Stimulated activated CD4-positive, alpha-beta T cell treated with anti-CD3 and anti-CD28 coated beads, Interleukin-12 subunit alpha, Interleukin-12 subunit beta, amount 100 ng/mL, for 24 hours (primary cell): ENCODE data around the gene TARS1.

Experiments
- DNase-seq, 2 experiments: peaks; one replicate each; pipeline ENCODE4 v3.0.0-alpha.2; 2020; ENCODE audit warnings: low read depth in 2 of 2

TARS1 gene

DNA sequence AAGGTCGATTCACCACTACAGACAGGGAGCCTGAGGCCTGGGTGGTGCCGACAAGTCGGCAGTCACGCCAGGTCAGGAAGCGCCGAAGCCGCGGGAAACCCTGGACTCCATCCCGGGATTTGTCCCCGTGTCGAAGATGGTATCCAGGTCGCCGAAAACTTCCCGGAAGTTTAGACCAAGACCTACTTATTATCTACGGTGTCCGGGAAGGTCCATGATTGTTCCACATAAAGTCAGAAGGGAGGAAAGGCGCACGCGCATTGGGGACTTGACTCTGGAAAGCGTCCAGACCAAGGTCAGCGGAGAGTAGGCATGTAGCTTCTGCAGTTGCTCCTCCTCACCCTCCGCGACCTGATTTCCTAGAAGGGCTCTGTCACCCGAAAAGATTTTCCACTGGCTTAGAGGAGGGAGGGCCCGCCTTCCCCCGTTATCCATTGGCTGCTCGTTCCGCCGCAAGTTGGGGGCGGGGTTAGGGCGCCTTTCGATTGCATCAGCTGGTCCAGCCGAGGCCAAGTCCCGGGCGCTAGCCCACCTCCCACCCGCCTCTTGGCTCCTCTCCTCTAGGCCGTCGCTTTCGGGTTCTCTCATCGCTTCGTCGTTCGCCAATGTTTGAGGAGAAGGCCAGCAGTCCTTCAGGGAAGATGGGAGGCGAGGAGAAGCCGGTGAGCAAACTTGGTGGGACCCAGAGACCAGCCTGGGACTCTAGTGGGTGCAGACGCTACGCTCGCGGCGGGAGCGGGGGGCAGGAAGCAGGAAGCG, at the start of gene TARS1:
Gene TARS1, plus strand, starts transcription at position 484 of the 759 bp plus-strand sequence. Its CDS starts 122 bp downstream, at position 606.
- peak; percentile 85 to 90 for DNase-seq

DNA sequence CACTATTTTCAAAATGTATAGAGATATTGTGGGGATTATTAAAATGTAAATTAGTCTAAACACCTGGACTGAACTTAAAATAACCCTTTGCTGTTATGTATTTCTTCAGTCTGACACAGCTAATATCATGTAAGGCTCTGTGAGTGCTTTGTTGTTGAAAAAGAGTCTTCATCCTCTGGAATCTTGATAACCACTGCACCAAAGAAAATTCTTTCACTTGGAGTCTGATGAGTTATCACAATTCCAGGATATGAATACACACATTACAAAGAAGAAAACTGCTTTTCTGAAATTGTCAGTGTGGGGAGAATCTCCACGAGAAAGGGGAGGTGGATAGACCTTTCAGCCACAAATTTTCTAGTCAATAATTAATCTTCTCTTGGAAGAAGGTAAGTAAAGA, 42.3 kb upstream of the TARS1 start:
- no peak for DNase-seq

DNA sequence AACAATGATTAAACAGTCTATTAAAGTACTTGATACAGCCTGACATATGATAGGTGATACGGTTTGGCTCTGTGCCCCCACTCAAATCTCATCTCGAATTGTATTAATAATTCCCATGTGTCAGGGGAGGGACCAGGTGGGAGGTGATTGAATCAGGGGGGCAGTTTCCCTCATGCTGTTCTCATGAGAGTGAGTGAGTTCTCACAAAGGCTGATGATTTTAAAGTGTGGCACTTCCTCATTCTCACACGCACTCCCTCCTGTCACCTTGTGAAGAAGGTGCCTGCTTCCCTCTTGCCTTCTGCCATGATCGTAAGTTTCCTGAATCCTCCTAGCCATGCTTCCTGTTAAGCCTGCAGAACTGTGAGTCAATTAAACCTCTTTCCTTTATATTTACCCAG, 40.1 kb upstream of the TARS1 start:
- no peak for DNase-seq

DNA sequence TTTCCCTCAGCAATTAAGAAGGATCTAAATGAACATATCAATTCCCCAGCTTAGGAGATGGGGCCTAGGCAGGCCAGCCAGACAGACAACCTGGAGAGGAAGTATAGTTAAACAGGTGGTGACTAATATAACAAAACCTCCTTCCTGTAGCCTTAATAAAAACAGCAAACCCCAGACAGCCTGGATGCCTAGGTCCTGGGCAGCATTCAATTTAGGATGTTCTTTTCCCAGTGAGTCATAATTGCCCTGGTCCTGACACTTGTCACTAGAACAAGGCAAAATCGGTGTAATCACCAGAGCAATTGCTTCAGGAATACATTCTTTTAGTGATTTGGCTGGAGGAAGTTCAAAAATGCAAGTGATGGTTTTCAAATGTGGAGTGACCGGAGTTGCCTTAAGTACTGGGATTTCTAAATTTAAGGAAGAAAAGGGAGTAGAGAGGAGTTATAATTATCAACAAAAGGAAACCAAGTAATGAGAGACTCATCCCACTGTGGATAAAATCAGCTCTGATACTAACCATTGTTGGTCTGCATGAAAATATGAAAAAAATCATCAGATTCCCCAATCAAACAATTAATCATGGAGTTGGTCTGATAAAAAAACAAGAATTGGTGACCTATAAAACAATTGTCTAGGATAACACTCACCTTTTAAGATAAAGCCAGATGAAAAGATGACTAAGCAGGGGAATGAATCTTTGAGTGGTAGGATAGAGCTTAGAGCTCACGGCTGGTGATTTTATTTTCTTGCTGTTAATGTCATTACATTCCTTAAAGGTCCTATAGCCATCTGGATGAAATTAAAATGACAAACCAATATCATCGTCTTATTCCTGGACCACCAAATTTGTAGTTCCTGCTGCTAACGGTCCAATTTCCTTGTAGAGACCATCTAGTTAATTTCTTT, 39.0 kb upstream of the TARS1 start:
- no peak for DNase-seq

DNA sequence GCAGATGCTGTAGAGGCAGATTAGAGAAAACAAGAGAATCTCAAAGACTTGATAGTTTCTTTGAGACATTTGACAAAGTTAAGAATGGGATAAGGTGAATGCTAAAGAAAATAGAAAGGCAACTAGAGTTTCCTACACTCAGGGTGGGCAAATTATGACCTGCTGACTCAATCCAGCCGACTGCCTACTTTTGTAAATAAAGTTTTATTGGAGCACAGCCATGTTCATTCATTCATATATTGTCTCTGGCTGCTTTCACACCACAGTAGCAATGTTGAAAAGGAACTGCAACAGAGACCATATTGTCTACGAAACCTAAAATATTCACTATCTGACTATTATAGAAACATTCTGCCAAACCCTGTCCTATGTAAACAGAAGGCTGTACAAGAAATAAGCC, 37.6 kb upstream of the TARS1 start:
- no peak for DNase-seq

DNA sequence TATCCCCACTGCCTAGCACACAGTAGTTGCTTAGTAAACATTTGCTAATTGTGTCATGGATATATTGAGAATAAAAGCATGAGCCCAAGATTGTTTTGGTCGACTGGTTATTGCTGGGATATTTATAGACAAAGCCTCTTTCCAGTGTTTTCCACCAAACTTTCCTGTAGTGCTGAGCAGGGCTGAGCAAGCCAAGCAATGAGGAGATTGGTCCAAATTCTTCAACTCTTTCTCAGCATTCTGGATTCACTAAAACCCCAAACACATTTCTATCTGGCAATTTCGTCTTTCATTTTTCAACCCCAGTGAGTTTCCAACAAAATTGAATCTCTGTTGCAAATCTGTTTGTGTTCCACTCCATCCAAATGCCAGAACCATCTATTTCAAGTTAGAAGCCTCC, 31.9 kb upstream of the TARS1 start:
- no peak for DNase-seq

DNA sequence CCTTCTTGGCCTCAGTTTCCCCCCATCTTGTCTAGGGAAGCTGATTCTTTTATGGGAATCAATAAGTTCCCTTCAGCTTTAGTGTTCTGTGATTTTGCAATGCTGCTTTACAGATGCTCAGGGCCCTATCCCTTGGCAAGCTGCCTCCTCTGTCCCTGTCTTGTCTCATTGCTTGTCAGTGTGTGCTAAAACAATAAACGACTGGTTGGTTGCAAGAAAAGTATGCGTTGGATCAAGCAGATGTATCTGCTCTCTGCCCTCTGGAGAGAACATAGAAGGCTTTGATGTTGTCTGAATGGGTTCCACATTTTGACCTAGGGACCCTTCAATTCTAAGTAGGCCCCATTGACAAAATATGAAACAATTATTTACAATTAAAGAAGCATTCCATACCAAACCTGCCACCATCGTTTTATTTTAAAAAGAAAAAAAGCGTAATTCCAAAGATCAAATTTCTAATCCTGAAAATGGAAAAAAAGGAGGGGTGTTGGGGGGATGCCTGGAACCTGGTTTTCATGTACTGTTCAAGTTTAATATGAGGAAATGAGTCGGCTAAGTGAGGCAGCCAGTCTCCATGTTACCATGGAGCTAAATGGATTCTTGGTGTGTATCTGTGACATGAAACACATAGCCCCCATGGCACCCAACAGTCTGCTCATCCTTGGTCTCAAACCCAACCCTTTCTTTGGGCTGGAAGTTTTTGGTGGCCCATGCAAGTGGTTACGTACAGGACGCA, 31.2 kb upstream of the TARS1 start:
- no peak for DNase-seq

DNA sequence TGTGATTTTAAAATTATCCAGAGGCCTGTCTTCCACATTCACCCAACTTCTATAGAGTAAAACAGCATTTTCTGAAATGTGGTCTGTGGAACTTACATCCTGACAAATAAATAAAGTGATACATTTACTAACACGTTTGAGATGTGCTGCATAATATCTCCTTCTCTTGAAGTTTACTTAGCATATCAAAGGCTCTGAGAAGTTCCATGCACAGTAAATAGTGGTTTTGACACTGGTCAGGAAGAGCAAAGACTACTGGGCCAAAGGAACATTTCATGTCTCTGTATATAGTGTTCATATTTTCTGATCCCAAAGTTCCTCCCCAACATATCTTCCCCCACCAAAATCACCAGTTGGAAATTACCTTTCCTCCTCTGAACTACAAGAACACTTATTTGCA, 30.5 kb upstream of the TARS1 start:
- no peak for DNase-seq

DNA sequence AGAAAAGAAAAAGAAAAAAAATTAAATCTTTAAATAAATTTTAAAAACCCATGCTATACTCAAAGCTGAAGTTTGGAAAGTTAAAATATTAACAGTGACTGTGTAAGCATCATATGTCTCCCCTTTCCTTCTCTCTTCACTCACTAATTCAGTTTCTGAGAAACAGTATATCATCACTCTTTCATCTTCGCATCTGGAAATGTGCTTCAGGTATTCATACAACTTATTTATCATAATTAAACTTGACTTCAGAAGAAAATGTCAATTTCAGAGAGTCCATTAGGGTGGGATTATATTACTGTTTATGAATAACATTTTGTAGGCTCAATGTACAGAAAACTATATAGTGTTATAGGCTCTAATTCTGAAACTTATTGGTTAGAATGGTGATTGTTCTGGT, 29.3 kb upstream of the TARS1 start:
- DNase-seq: no peak

DNA sequence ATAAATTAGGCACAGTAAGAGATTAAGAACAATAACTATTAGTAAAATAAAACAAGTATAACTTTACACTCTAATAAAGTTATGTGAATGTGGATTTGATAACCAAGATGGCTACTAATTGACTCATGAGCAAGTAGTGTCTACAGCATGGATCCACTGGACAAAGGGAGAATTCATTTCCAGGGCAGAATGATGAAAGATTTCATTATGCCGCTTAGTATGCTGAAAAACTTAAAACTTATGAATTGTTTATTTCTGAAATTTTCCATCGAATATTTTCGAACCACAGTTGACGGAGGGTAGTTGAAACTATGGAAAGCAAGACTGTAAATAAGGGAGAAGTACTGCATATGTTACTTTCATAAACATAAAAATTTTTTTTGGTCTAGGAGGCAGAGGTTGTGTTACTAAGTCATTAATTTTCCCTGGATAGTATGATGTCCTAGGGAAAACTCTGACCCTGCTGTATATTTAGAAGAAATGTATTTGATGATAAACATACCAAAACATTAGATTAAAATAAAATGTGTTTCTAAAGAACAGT, 24.9 kb upstream of the TARS1 start:
- no peak for DNase-seq

DNA sequence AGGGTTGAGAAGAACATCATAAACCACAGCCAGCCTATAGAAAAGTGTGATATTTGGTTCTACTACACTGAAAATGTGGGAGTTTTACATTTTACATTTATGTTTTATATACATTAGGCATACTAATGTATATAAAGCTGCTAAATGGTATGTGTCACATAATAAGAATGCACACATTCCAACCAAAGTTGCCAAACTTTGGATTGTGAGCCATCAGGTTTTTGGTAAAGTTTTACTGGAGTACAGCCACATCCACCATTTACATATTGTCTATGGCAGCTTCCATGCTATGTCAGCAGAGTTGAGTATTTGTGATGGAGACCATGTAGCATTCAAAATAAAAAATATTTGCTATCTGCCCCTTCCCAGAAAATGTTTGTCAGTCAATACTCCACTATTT, 23.1 kb upstream of the TARS1 start:
- DNase-seq: no peak

DNA sequence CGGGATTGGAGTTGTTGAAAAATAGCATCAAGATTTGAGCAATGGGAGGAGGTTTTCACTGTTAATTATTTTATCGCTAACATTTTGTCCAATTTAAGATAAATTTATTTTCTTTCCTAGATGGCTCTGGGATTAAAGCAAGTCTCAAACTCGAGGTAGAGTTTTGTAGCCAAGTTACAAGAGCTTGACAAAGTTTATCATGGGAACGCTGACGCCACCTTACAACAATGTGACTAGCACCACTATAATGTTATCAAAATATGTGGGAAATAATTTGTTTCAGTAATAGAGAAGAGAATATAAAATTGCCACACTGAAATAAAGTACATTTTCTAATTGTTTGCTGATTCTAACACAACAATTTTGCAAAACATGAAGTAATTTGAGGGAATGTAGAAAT, 19.8 kb upstream of the TARS1 start:
- no peak for DNase-seq

DNA sequence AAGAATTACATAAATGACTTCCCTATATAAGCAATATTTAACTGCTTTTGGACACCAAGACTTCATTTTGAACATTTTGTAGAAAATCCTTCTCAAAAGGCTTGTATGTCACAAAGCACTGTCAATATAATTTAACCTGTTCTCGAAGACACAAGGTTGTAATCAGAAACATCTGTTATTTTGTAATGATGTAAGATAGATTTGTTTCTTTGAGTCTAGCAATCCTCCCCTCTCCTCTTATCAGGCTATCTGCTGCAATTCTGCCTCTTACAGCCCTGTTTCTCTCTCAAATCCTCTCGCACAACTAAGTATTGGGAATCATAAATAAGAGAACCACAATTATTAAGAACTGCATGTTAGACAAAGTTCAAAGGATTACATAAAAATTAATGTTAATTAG, 18.6 kb upstream of the TARS1 start:
- no peak for DNase-seq

DNA sequence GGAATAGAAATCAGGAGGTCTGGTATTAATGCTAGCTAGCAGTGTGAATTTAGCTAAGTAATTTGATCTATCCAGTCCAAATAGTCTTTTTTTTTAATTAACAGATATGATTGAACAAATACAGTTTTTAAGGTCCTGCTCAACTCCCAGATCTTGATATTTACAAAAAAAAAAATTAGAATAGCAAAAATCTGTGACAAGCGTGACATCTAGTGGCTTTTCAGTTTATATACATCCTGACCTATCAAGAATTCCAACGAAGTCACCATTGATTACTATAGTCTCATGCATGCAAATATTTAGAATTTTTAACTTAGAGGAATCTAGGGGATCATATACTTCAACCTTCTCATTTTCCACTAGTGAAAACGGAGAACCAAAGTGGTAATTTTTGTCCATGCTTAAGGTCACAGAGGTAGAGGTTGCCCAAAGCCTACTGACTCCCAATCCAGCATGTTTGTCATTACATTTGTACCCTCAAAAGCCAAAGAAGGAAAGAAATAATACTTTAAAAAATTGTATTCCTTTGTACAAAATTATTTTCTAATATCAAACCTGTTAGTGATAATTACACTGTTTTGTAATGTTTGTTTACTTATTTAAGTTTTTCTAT, 17.6 kb upstream of the TARS1 start:
- DNase-seq: no peak

DNA sequence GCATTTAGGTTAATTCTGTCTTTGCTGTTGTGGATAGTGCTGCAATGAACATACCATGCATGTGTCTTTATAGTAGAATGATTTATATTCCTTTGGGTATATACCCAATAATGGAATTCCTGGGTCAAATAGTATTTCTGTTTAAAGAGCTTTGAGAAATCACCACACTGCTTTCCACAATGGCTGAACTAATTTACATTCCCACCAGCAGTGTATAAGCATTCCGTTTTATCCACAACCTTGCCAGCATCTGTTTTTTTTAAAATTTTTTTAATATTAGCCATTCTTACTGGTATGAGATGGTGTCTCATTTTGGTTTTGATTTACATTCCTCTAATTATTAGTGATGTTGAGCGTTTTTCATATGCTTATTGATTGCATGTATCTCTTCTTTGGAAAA, 15.5 kb upstream of the TARS1 start:
- no peak for DNase-seq

DNA sequence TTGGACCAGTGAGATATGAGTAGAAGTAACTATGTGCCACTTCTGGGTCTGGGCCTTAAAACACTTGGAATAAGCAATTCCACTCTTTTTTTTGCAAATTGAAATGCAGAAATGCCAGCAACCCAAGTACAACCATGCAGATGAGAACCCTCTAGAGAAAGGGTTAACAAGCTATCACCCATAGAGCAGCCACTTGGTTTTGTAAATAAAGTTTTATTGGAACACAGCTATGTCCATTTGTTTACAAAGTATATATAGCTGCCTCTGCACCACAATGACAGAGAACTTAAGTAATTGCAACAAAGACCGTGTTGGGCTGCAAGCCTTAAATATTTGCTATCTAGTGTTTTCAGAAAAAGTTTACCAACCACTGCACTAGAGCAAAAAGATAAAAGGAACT, 9.8 kb upstream of the TARS1 start:
- DNase-seq: no peak

DNA sequence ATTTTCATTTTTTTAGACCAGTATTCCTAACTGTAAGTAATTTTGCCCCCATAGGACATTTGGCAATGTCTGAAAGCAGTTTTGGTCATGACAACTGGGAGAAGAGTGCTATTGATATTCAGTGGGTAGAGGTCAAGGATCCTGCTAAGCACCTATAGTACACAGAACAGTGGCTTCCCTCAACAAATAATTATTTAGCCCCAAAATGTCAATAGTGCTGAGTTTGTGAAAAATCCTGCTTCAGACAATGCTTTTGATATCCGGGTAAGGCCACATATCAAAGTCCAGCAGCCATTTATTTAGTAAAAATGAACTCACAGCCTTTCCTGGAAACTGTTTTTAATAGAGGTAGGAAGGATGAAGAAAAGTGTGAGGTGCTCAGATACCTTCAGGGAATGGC, 8.1 kb upstream of the TARS1 start:
- no peak for DNase-seq

DNA sequence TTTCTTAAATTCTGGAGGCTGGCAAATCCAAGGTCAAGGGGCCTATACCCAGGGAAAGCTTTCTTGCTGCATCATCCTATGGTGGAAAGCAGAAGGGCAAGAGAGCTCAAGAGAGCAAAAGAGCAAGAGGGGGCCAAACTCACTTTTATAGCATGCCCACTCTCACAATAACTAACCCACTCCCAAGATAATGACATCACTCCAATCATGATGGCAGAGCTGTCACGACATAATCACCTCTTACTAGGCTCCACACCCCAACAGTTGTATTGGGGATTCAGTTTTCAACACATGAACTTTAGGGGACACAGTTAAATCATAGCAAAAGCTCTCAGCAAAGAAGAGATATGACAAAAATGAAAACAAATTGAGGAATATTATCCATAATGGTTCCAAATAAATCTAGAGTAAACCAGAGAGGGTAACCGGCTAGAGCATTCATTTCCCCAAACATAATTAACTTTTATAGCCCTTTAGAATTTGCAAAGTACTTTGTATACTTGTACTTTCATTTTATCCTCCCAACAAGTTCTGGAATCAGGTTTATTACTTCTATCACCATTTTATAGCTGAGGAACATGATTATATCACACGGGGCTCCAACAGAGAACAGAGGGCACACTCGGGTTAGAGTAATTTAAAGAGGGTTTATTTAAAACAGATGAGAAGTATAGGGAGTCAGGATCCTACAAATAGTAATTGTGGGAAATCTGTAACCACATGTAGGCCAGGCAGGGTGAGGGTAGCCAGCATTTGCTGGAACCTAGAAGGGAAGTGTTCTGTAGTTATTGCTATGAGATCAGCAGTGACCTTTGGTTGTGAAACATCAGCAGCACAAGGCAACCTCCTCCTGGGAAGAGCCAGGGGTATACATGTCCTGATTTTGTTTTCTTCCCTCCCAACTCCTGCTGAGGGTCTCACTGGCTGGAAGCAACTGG, 7.2 kb upstream of the TARS1 start:
- no peak for DNase-seq

DNA sequence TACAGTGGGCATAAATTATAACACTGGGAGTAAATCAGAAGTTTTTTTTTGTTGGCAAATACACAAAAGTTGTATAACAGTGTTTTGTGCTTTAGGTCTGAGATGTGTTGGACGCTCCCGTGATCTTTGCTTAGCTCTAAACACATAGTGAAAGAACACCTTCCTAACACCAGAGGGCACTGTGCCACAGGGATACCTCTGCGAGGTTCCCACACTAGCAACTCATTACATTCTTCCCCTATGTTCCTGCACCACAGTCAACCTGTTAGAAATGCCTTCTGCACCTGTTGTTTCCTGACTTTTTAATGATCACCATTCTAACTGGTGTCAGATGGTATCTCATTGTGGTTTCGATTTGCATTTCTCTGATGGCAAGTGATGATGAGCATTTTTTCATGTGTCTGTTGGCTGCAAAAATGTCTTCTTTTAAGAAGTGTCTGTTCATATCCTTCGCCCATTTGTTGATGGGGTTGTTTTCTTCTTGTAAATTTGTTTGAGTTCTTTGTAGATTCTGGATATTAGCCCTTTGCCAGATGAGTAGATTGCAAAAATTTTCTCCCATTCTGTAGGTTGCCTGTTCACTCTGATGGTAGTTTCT, 4.8 kb upstream of the TARS1 start:
- peak; percentile 37 to 44 for DNase-seq

DNA sequence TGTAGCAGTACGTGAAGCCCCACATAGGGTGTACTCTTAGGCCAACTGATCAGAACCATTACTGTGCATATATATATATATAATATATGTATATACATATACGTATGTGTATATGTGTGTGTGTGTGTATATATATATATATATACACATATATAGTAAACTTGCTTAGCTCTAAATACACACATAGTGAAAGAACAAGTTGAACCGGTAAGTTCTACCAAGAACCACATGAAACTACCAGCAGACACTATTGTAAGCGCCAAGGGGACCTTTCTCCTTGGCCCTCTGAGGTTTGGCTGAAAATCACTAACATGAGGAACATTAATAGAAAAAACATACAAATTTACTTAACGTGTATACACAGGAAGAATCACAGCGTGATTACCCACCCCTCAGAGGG, 1.8 kb upstream of the TARS1 start:
- DNase-seq: no peak
